Mammary epithelial cell (primary cell): ENCODE measurements around the gene SLC29A1.

ENCODE experiments used
- CTCF ChIP-seq, 2 donors: IDR thresholded peaks in 1 of 2; conservative IDR thresholded peaks in 1 of 2; 2 replicates each; pipeline ENCODE4 v1.5.1; 2011 to 2012; ENCODE audit warnings: inconsistent platforms in 2 of 2, low read length in 2 of 2, mild to moderate bottlenecking in 2 of 2, control low read depth in 1 of 2, low read depth in 1 of 2; ENCODE audit not compliant: insufficient read depth in 1 of 2; ENCODE audit errors: extremely low read depth in 1 of 2
- EZH2 ChIP-seq: IDR thresholded peaks from 2 replicates; pipeline ENCODE4 v1.6.1; 2012; ENCODE audit warnings: low read length, inconsistent platforms, borderline replicate concordance

DNA sequence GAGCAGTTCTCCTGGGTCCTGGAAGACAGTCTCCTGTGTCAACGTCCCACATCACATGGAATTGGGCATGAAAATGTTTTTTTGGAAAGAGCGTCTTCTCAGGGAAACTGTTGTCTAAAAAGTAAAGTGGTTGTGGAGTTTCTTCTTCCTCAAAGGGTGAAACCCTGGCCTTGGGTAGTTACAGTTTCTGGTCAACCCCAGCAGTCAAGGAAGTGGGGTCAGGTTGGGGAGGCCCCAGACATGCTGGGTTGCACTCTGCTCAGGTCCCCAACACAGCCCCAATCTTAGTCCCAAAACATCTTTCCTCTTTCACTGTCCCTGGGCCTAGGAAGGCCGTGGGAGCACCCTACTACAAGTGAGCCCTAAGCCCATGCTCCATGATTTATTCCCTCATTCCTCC, 43.0 kb downstream of the SLC29A1 start:
- TF ChIP-seq CTCF (conservative IDR thresholded peaks at IDR 0.05 in 1 of 2, IDR thresholded peaks at IDR 0.05 in 1 of 2; ENCODE audit: extremely low read depth in 1 of 2, insufficient read depth in 1 of 2, low read depth in 1 of 2, low read length in 2 of 2) (no peak), EZH2 (no peak)
